Astrocyte of the hippocampus (primary cell): ENCODE measurements around the gene LYSET.
A peak's percentile ranks its signal among the peaks of the same experiment; 100 is the strongest.
"Not testable (repeated sequence)": the region's sequence is repeated elsewhere in the genome, so short reads cannot be mapped to it uniquely, and the experiment has no call there.

ENCODE experiments used
- DNase-seq: peaks from one replicate; pipeline ENCODE4 v3.0.0; 2011; ENCODE audit warnings: low read depth, low spot score

LYSET gene, protein sequence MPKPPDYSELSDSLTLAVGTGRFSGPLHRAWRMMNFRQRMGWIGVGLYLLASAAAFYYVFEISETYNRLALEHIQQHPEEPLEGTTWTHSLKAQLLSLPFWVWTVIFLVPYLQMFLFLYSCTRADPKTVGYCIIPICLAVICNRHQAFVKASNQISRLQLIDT

GRCh38 chr14:93184391-93185348 is at the start of gene LYSET, which contains the start of gene MOAP1:
Gene LYSET, plus strand, starts transcription at chr14:93185317. Its CDS starts 89 bp downstream, at chr14:93185406.
Gene MOAP1, minus strand, starts transcription at chr14:93184897. Its CDS starts 655 bp downstream, at chr14:93184242.
- peak; percentile 94 for DNase-seq

- no peak for DNase-seq
These were observed 49.7 kb upstream of the LYSET start for GRCh38 chr14:93135399-93135798.

- no peak for DNase-seq
These were observed 49.1 kb upstream of the LYSET start for GRCh38 chr14:93136009-93136408.

GRCh38 chr14:93136508-93136907 is 48.6 kb upstream of the LYSET start:
- not testable (repeated sequence) for DNase-seq

DNA sequence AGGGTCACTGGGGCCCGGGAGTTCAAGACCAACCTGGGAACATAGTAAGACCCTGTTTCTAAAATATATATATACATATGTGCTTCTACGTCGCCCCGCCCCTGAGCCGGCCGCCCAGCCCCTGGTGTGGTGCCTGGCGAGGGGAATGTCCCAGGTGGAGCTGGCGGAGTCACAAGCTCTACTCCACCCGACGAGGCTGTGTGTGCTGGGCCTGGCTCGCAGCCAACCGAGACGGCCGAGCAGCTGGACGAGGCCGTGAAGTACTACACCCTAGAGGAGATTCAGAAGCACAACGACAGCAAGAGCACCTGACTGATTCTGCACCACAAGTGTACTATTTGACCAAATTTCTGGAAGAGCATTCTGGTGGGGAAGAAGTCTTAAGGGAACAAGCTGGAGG is 47.3 kb upstream of the LYSET start:
- DNase-seq, result peak; percentile 10

- no peak for DNase-seq
These were observed 42.1 kb upstream of the LYSET start for GRCh38 chr14:93142854-93143652.

- DNase-seq, result no peak
These were observed 39.0 kb upstream of the LYSET start for GRCh38 chr14:93146119-93146518.

DNA sequence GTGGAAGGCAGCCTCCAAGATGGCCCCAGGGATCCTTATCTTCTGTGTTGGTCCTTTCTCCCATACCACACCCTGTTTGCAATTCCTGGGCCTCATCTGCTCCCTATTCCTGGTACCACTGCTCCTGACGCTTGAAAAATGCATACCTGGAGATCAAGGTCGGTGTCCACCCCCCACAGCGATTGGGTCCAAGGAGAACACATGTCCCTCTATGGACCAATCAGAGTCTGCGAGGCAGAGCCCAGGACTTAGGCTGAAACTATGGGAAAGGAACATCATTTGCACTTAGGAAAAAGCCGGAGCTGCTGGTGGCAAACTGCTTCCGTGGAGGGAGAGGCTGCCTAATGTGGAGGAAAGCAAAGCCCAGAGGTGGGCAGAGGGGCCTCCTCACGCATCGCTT is 36.1 kb upstream of the LYSET start:
- no peak for DNase-seq

GRCh38 chr14:93150227-93151208 is 34.6 kb upstream of the LYSET start:
- no peak for DNase-seq

- DNase-seq, result no peak
These were observed 32.0 kb upstream of the LYSET start for GRCh38 chr14:93153121-93153520.

- no peak for DNase-seq
These were observed 29.4 kb upstream of the LYSET start for GRCh38 chr14:93155667-93156066.

- no peak for DNase-seq
These were observed 28.3 kb upstream of the LYSET start for GRCh38 chr14:93156693-93157369.

GRCh38 chr14:93158349-93158748 is 26.8 kb upstream of the LYSET start:
- not testable (repeated sequence) for DNase-seq

- DNase-seq, result not testable (repeated sequence)
These were observed 25.3 kb upstream of the LYSET start for GRCh38 chr14:93159625-93160352.

- no peak for DNase-seq
These were observed 24.7 kb upstream of the LYSET start for GRCh38 chr14:93160353-93160801.

- DNase-seq, result no peak
These were observed 23.6 kb upstream of the LYSET start for GRCh38 chr14:93161411-93161940.

GRCh38 chr14:93163564-93163963 is 21.6 kb upstream of the LYSET start:
- no peak for DNase-seq

- not testable (repeated sequence) for DNase-seq
These were observed 19.5 kb upstream of the LYSET start for GRCh38 chr14:93165271-93166265.
